Immature natural killer cell (primary cell): ENCODE data around the gene C1orf167. TPM values are rescaled to one million over a fixed set of nuclear protein-coding genes. Genes with fewer than 3 reads are reported as not detected.

Source experiments
- DNase-seq, 3 donors: peaks; one replicate each; pipeline ENCODE4 v3.0.0; 2022; ENCODE audit warnings: mixed read lengths in 1 of 3
- H3K27ac Mint-ChIP-seq, 6 donors: one replicate each; pipeline ENCODE4 v1.8.0; 2020; ENCODE audit warnings: mixed read lengths in 6 of 6, mild to moderate bottlenecking in 5 of 6, inconsistent platforms in 4 of 6, moderate library complexity in 3 of 6
- H3K27me3 Mint-ChIP-seq, 3 donors: one replicate each; pipeline ENCODE4 v1.8.0; 2020 to 2021; ENCODE audit warnings: low read depth in 3 of 3, mild to moderate bottlenecking in 3 of 3, mixed read lengths in 3 of 3, moderate library complexity in 3 of 3, inconsistent platforms in 1 of 3
- H3K36me3 Mint-ChIP-seq, 3 donors: one replicate each; pipeline ENCODE4 v1.8.0; 2020; ENCODE audit warnings: mixed read lengths in 3 of 3, inconsistent platforms in 2 of 3, mild to moderate bottlenecking in 2 of 3
- H3K4me1 Mint-ChIP-seq, 2 donors: one replicate each; pipeline ENCODE4 v1.8.0; 2020; ENCODE audit warnings: inconsistent platforms in 2 of 2, mild to moderate bottlenecking in 2 of 2, mixed read lengths in 2 of 2, moderate library complexity in 1 of 2
- H3K4me3 Mint-ChIP-seq, 5 donors: one replicate each; pipeline ENCODE4 v1.8.0; 2020; ENCODE audit warnings: mild to moderate bottlenecking in 5 of 5, mixed read lengths in 5 of 5, inconsistent platforms in 3 of 5, moderate library complexity in 3 of 5
- H3K9me3 Mint-ChIP-seq, 6 donors: one replicate each; pipeline ENCODE4 v1.8.0; 2020; ENCODE audit warnings: mild to moderate bottlenecking in 6 of 6, mixed read lengths in 6 of 6, inconsistent platforms in 4 of 6, moderate library complexity in 3 of 6
- polyA plus RNA-seq, 3 donors: library from polyadenylated mRNA; unstranded; fragments of 300-500 nt; fragmentation: Illumina TruSeq; gene quantifications; one replicate each; pipeline ENCODE4 v1.2.3, GENCODE V29; 2021

Gene C1orf167
- polyA plus RNA-seq, 3 donors from 2014 or later = 3.0 TPM; not detected in 2

DNA sequence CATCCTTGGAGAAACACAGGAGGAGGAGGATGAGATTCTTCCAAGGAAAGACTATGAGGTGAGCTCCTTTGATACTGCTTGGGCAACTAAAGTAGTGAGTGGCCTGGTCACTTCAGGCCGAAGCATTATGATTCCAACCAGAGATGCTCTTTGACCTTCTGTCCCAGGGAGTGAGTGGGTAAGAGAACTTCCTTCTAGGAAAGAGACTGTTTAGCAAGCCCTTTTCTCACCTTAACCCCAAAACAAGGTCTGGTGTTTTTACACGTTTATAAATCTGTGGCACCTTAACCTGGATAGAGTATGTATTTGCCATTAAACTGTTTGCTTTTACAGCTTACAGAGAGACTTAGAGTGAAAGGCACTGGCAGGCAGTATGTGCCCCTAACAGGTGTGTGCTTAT, 45.1 kb downstream of the C1orf167 start:
- Mint-ChIP-seq H3K4me3 (peak overlapping the region; percentile 50 to 100 (median 97)), H3K4me1 (peaks cover 57 to 59% of the 10 kb centered on the region in 2 donors)

GRCh38 chr1:11813021-11813420, 51.0 kb downstream of the C1orf167 start:
- Mint-ChIP-seq H3K27me3 (no peaks in the 10 kb centered on the region), H3K9me3 (no peaks in the 10 kb centered on the region), H3K36me3 (peaks cover 8 to 31% (median 14%) of the 10 kb centered on the region in 3 donors), H3K27ac (no peak overlapping the region), H3K4me1 (peaks cover 7 to 10% of the 10 kb centered on the region in 2 donors), H3K4me3 (no peak overlapping the region)
- no peak for DNase-seq

More for the DNA sequence above, 45.1 kb downstream of the C1orf167 start:
- Mint-ChIP-seq H3K36me3 (peaks cover 0 to 9% (median 4%) of the 10 kb centered on the region in 3 donors), H3K9me3 (no peaks in the 10 kb centered on the region), H3K27me3 (peaks cover 0 to 14% (median 7%) of the 10 kb centered on the region in 3 donors), H3K27ac (peak overlapping the region; percentile 97 to 100 (median 98))
- no peak for DNase-seq

DNA sequence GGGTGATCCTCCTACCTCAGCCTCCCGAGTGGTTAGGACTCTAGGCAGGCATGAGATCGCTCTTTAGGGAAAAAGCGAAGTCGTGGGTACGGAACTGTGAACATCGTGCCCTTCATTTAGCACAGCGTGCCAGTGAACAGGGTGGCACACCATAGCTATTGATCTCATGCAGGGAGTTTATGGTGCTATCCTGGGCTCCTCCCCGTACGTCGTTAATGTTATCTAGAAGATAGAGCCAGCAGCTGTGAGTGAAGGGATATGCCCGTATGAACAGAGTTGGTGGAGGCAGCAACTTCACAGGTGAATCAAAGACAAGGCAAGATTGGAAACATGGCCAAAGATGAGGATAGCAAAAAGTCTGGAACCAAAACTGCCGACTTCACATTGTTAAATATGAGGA, 55.2 kb downstream of the C1orf167 start:
- no peak overlapping the region for H3K4me3 Mint-ChIP-seq
- DNase-seq = no peak
- peaks cover 25 to 36% (median 27%) of the 10 kb centered on the region in 3 donors for H3K36me3 Mint-ChIP-seq
- no peaks in the 10 kb centered on the region for H3K9me3 Mint-ChIP-seq
- H3K4me1 Mint-ChIP-seq = peaks cover 0 to 3% of the 10 kb centered on the region in 2 donors
- H3K27ac Mint-ChIP-seq = no peak overlapping the region
- no peaks in the 10 kb centered on the region for H3K27me3 Mint-ChIP-seq

DNA sequence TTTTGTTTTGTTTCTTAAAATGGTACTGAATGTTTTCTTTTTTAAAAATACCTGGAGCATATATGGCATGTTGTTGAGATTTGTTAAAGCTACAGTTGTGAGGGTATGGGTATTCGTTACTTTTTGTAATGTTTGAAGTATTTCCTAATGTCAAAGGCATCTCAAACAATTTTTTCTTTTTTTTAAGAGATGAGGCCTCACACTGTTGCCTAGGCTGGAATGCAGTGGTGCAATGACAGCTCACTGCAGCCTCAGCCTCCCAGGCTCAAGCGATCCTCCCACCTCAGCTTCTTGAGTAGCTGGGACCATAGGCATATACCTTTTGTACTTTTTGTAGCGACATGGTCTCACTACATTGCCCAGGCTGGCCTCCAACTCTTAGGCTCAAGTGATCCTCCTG, 60.1 kb downstream of the C1orf167 start:
- H3K36me3 Mint-ChIP-seq = peaks cover 25 to 34% (median 26%) of the 10 kb centered on the region in 3 donors
- no peaks in the 10 kb centered on the region for H3K9me3 Mint-ChIP-seq
- no peaks in the 10 kb centered on the region for H3K27me3 Mint-ChIP-seq
- no peak for DNase-seq
- no peak overlapping the region for H3K4me3 Mint-ChIP-seq
- H3K27ac Mint-ChIP-seq = no peak overlapping the region
- H3K4me1 Mint-ChIP-seq = no peaks in the 10 kb centered on the region

DNA sequence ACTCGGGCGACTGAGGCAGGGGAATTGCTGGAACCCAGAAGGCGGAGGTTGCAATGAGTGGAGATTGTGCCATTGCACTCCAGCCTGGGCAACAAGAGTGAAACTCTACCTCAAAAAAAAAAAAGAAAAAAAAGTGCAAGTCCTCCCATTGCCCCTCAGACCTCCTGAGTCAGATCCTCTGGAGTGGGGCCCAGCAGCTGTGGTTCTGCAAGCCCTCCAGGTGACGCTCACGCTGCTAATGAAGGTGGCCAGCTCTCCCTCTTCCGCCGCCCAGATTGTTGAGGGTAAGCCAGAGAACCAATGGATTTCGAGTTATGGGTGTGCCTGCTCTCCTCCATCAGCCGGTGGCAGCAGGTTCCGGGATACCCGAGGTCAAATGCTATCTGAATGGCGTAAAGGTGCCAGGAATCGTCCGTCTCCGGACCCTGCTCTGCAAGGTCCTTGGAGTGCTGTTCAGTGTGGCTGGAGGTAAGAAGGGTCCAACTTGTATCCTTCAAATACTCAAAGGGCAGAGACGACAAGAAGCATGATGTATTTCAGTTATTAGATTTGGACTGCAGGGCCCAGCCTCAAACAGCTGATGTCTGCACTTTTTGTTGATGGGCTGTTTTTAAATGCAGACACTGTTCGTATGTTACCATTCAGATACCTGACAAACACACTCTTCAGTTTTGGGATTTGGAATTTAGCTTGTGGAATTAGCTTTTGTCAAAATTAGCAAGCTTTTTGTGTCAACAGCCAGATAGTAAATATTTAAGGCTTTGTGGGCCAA, 61.6 kb downstream of the C1orf167 start:
- Mint-ChIP-seq H3K9me3 (no peaks in the 10 kb centered on the region), H3K36me3 (peaks cover 28 to 39% (median 28%) of the 10 kb centered on the region in 3 donors), H3K4me1 (no peaks in the 10 kb centered on the region), H3K27me3 (no peaks in the 10 kb centered on the region), H3K27ac (peak overlapping the region in 1 of 6 donors; percentile 21), H3K4me3 (no peak overlapping the region)
- no peak for DNase-seq

DNA sequence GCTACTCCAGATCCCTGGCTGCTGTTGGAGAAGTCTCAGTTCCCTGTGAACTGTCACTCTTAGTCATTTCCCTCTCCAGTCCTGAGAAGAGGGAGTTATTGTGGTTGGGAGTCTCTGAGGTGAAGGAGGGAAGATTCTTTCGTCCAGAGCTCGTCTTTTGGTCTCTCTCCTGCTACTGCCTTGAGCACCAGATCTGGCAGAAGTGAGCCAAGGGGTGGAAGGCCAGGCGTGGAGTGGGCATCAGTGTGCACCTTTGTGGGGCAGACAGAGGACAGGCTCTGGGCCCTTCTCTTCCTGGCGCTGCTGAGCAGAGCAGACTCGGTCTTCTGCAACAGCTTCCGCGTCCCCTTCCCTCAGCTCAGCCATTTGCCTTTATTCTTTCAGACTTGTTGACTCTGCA, 63.1 kb downstream of the C1orf167 start:
- H3K9me3 Mint-ChIP-seq = no peaks in the 10 kb centered on the region
- DNase-seq = no peak
- H3K36me3 Mint-ChIP-seq = peaks cover 18 to 35% (median 19%) of the 10 kb centered on the region in 3 donors
- H3K4me3 Mint-ChIP-seq = no peak overlapping the region
- no peaks in the 10 kb centered on the region for H3K27me3 Mint-ChIP-seq
- no peak overlapping the region for H3K27ac Mint-ChIP-seq
- no peaks in the 10 kb centered on the region for H3K4me1 Mint-ChIP-seq

DNA sequence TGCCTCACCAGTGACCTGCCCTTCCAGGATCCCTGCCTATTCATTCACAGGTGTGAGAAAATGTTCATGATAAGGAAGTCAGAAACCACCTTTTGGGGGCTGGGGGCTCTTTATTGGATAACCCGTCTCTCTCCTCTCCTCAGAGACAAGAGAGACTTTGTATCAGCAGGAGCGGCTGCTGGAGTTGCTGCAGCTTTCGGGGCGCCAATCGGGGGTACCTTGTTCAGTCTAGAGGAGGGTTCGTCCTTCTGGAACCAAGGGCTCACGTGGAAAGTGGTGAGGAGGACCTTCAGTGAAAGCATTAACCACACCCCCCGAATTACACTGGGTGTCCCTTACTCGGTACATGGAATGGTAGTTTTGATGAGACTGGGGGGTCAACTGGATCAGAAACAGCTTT, 65.0 kb downstream of the C1orf167 start:
- Mint-ChIP-seq H3K36me3 (peaks cover 11 to 36% (median 13%) of the 10 kb centered on the region in 3 donors), H3K4me3 (no peak overlapping the region), H3K27ac (no peak overlapping the region), H3K4me1 (no peaks in the 10 kb centered on the region), H3K9me3 (no peaks in the 10 kb centered on the region), H3K27me3 (peaks cover 0 to 1% (median 0%) of the 10 kb centered on the region in 3 donors)
- DNase-seq = no peak

DNA sequence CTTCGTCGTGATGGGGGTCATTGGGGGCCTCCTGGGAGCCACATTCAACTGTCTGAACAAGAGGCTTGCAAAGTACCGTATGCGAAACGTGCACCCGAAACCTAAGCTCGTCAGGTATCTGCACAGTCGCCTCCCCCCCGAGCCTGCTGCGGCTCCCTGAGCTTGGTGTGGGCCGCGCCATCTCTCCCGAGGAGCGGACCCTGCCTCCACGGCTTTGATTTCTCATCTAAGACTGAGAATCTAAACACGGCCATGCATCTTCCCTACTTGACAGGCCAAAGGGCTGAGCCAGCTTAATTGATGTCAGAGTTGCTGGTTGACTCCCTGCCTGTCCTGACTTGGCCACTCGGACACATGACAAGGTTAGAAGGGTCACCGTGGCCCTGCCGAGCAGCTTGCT, 66.5 kb downstream of the C1orf167 start:
- Mint-ChIP-seq H3K9me3 (no peaks in the 10 kb centered on the region), H3K27me3 (peaks cover 0 to 1% (median 0%) of the 10 kb centered on the region in 3 donors), H3K27ac (no peak overlapping the region), H3K4me1 (no peaks in the 10 kb centered on the region), H3K4me3 (no peak overlapping the region), H3K36me3 (peaks cover 13 to 35% (median 16%) of the 10 kb centered on the region in 3 donors)
- no peak for DNase-seq

GRCh38 chr1:11831945-11832725, 70.1 kb downstream of the C1orf167 start:
- no peaks in the 10 kb centered on the region for H3K9me3 Mint-ChIP-seq
- H3K27me3 Mint-ChIP-seq = peaks cover 0 to 1% (median 0%) of the 10 kb centered on the region in 3 donors
- no peak for DNase-seq
- peaks cover 12 to 38% (median 22%) of the 10 kb centered on the region in 3 donors for H3K36me3 Mint-ChIP-seq
- no peak overlapping the region for H3K4me3 Mint-ChIP-seq
- peak overlapping the region in 1 of 6 donors; percentile 8 for H3K27ac Mint-ChIP-seq
- no peaks in the 10 kb centered on the region for H3K4me1 Mint-ChIP-seq

- H3K4me3 Mint-ChIP-seq = no peak overlapping the region
- no peak for DNase-seq
- peaks cover 6 to 34% (median 16%) of the 10 kb centered on the region in 3 donors for H3K36me3 Mint-ChIP-seq
- peaks cover 0 to 1% (median 0%) of the 10 kb centered on the region in 3 donors for H3K27me3 Mint-ChIP-seq
- no peaks in the 10 kb centered on the region for H3K9me3 Mint-ChIP-seq
- peaks cover 0 to under 1% of the 10 kb centered on the region in 2 donors for H3K4me1 Mint-ChIP-seq
- H3K27ac Mint-ChIP-seq = no peak overlapping the region
These were observed 71.5 kb downstream of the C1orf167 start for GRCh38 chr1:11833497-11833896.

- no peak for DNase-seq
- Mint-ChIP-seq H3K4me3 (no peak overlapping the region), H3K9me3 (peaks cover 0 to 1% (median 0%) of the 10 kb centered on the region in 6 donors), H3K4me1 (peaks cover 0 to 5% of the 10 kb centered on the region in 2 donors), H3K27me3 (peaks cover 0 to 1% (median 0%) of the 10 kb centered on the region in 3 donors), H3K36me3 (peaks cover 3 to 34% (median 19%) of the 10 kb centered on the region in 3 donors), H3K27ac (no peak overlapping the region)
These were observed 71.9 kb downstream of the C1orf167 start for GRCh38 chr1:11833900-11834299.

GRCh38 chr1:11835441-11836225, 73.6 kb downstream of the C1orf167 start:
- Mint-ChIP-seq H3K4me3 (no peak overlapping the region), H3K27me3 (peaks cover 0 to 1% (median 0%) of the 10 kb centered on the region in 3 donors), H3K9me3 (peaks cover 0 to 1% (median 0%) of the 10 kb centered on the region in 6 donors), H3K27ac (no peak overlapping the region), H3K4me1 (peaks cover 0 to 5% of the 10 kb centered on the region in 2 donors), H3K36me3 (peaks cover 5 to 32% (median 21%) of the 10 kb centered on the region in 3 donors)
- DNase-seq = no peak

DNA sequence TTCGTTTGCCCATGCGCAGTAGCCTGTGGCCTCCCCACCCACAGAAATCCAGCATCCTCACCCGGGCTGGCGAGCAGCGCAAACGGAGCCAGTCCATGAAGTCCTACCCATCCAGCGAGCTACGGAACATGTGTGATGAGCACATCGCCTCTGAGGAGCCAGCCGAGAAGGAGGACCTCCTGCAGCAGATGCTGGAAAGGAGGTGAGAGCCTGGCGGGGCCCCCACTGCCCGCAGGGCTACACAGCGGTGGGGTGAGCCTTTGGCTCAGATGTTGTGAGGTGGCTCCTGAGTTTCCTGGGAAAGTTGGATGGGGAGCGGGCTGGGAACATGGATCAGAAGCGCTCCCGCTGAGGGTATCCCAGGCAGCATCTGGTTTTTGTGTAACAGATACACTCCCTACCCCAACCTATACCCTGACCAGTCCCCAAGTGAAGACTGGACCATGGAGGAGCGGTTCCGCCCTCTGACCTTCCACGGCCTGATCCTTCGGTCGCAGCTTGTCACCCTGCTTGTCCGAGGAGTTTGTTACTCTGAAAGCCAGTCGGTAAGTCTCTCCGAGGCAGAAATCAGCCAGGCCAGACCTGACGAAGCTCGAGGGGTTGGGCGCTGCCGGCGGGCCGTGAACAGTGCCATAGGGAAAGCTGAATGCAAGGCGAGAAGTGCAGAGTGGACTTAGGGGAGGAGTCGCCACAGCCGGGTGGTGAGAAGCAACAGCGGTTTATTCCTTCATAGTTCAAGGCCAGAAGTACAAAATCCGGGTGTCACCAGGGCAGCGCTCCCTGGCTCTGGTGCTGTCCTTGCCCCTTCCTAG, 75.2 kb downstream of the C1orf167 start:
- H3K4me1 Mint-ChIP-seq = peaks cover 2 to 5% of the 10 kb centered on the region in 2 donors
- H3K27ac Mint-ChIP-seq = no peak overlapping the region
- H3K27me3 Mint-ChIP-seq = no peaks in the 10 kb centered on the region
- no peak overlapping the region for H3K4me3 Mint-ChIP-seq
- peaks cover 0 to 1% (median 0%) of the 10 kb centered on the region in 6 donors for H3K9me3 Mint-ChIP-seq
- DNase-seq = no peak
- peaks cover 10 to 35% (median 26%) of the 10 kb centered on the region in 3 donors for H3K36me3 Mint-ChIP-seq
